NB4 (cell line): Measurements from ENCODE around the gene RIC1.
"Not testable (repeated sequence)": the region's sequence is repeated elsewhere in the genome, so short reads cannot be mapped to it uniquely, and the experiment has no call there.

Source experiments
- DNase-seq: peaks from one replicate; pipeline ENCODE4 v3.0.0; 2010; ENCODE audit warnings: low read depth
- H3K4me3 ChIP-seq: one replicate; pipeline ENCODE4 v1.5.1; 2011; ENCODE audit warnings: mild to moderate bottlenecking, low read depth, low read length, moderate library complexity
- MYC ChIP-seq: IDR thresholded peaks from 2 replicates; pipeline ENCODE4 v1.6.1; 2011; ENCODE audit warnings: low read depth, low read length
- POLR2A ChIP-seq: IDR thresholded peaks from 2 replicates; pipeline ENCODE4 v1.6.1; 2011; ENCODE audit warnings: mild to moderate bottlenecking; ENCODE audit not compliant: insufficient read length; ENCODE audit errors: extremely low read depth
- TF ChIP-seq, protein P1 (sequence below): IDR thresholded peaks from 2 replicates; pipeline ENCODE4 v1.6.1; 2011; ENCODE audit warnings: low read depth, low read length
- TF ChIP-seq, protein P2 (sequence below): IDR thresholded peaks from one replicate; pipeline ENCODE4 v1.5.1; 2012; ENCODE audit warnings: low read depth, low read length

The RIC1 gene

DNA sequence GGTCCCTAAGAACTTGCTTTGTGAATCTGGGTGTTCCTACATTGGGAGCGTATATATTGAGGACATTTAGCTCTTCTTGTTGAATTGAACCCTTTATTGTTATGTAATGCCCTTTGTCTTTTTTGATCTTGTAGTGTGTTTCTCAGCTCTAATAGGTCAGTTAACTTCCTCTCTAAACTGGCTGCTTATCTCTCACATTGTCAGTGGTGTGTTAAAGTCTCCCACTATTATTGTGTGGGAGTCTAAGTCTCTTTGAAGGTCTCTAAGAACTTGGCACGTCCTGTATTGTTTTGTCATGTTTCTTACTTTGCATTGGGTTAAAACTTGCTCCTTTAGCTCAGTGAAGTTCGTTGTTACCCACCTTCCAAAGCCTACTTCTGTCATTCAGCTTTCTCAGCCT is 36.2 kb downstream of the RIC1 start:
- no peak overlapping the region for H3K4me3 ChIP-seq
- TF ChIP-seq, protein P1, sequence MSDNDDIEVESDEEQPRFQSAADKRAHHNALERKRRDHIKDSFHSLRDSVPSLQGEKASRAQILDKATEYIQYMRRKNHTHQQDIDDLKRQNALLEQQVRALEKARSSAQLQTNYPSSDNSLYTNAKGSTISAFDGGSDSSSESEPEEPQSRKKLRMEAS = no peak
- TF ChIP-seq POLR2A = no peak
- TF ChIP-seq, protein P2, sequence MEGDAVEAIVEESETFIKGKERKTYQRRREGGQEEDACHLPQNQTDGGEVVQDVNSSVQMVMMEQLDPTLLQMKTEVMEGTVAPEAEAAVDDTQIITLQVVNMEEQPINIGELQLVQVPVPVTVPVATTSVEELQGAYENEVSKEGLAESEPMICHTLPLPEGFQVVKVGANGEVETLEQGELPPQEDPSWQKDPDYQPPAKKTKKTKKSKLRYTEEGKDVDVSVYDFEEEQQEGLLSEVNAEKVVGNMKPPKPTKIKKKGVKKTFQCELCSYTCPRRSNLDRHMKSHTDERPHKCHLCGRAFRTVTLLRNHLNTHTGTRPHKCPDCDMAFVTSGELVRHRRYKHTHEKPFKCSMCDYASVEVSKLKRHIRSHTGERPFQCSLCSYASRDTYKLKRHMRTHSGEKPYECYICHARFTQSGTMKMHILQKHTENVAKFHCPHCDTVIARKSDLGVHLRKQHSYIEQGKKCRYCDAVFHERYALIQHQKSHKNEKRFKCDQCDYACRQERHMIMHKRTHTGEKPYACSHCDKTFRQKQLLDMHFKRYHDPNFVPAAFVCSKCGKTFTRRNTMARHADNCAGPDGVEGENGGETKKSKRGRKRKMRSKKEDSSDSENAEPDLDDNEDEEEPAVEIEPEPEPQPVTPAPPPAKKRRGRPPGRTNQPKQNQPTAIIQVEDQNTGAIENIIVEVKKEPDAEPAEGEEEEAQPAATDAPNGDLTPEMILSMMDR = no peak
- TF ChIP-seq MYC = no peak

DNA sequence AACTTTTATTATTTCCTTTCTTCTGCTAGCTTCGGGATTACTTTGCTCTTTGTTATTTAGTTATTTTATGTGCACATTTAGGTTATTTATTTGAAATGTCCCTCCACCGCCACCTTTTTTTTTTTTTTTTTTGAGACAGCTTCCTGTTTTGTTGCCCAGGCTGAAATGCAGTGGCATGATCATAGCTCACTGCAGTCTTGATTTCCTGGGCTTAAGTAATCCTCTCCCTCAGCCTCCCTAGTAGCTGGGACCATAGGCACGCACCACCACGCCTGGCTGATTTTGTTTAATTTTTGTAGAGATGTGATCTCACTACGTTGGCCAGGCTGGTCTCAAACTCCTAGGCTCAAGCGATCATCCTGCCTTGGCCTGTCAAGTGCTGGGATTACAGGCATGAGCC is 38.5 kb downstream of the RIC1 start:
- DNase-seq = no peak
- no peak for TF ChIP-seq POLR2A
- TF ChIP-seq, protein P2 = no peak
- TF ChIP-seq, protein P1 = no peak
- no peak for TF ChIP-seq MYC
- no peak overlapping the region for H3K4me3 ChIP-seq

More for the DNA sequence above, 36.2 kb downstream of the RIC1 start:
- DNase-seq = peak; percentile 80

DNA sequence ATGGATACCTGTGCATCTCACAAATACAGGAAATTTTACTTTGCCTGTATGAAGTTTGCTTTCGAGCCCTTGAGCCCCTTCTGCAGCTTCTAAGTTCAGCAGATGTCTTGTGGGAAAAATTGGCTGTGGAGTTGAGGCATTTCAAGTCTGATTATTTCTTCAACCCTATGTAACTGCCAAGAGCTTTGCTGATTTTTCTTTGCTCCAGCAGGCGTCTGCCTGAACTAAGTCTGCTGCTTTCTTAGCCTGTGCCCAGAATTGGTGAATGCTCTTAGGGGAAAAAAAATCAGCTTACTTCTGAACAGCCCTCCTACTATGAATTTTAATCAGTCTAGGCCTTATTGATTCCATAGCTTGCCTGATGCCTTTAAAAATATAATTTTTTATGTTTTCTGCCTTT is 41.2 kb downstream of the RIC1 start:
- DNase-seq = no peak
- no peak overlapping the region for H3K4me3 ChIP-seq
- TF ChIP-seq POLR2A (no peak), MYC (no peak)
- TF ChIP-seq, protein P2 = no peak

DNA sequence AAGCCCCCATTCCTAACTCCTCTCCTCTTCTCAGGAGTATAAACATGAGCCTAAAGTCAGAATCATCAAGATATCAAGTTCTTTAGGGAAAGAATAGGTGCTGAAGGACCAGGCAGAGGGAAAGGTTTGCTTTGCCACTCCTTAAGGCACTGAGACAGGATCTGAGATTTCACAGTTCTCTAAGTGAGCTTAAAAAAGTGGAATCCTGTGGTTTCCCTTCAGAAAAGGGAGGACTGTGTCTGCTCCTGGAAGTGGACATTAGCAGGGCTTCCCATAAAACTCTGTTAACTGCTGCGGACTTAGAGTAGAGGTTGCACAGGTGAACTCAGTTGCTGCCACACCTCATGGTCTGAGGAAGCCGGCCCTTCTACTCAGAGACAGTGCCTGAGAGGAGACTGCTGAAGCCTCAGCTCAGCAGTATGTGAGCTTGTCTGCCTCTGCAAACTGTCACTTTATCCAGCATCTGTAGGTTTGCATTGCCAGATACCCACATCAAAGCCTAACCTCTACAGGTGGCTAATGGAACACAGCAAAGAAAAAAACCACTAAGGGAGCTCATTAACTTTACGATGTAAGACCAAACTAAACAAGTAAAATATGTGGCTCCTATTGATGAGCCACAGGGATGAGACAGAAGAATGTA is 42.9 kb downstream of the RIC1 start:
- TF ChIP-seq, protein P2 = no peak
- TF ChIP-seq POLR2A (no peak), MYC (no peak)
- TF ChIP-seq, protein P1 = no peak

DNA sequence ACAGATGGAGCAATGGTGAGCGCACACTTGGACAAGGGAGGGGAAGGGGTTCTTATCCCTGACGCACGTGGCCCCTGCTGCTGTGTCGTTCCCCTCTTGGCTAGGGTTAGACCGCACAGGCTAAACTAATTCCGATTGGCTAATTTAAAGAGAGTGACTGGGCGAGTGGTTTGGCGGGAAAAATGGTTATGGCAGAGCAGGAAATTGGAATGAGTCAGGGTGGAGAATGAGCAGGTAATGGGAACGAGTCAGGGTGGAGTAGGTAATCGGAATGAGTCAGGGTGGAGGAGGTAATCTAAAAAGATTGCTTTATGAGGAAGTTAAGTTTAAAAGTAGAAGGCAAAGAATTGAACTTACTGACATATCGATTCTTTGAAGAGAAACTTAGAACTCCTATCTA is 46.1 kb downstream of the RIC1 start:
- not testable (repeated sequence) for H3K4me3 ChIP-seq
- DNase-seq = peak; percentile 34

More for the DNA sequence above, 42.9 kb downstream of the RIC1 start:
- no peak for DNase-seq
- H3K4me3 ChIP-seq = no peak overlapping the region

DNA sequence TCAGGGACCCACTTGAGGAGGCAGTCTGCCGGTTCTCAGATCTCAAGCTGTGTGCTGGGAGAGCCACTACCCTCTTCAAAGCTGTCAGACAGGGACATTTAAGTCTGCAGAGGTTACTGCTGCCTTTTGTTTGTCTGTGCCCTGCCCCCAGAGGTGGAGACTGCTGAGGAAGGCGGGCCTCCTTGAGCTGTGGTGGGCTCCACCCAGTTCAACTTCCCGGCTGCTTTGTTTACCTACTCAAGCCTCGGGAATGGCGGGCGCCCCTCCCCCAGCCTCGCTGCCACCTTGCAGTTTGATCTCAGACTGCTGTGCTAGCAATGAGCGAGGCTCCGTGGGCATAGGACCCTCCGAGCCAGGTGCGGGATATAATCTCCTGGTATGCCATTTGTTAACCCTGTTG is 54.7 kb downstream of the RIC1 start:
- DNase-seq, H3K4me3 ChIP-seq: not testable (repeated sequence)

DNA sequence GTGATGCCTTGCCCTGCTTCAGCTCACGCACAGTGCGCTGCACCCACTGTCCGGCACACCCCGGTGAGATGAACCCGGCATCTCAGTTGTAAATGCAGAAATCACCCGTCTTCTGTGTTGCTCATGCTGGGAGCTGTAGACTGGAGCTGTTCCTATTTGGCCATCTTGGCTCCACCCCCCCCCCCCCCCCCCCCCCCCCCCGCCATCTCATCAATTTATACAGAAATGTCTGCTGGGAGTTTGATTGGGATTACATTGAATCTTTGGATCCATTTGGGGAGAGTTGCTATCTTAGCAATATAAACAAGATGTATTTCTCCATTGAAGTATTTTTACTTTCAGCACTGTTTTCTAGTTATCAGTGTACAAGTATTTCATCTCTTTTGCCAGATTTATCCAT is 55.2 kb downstream of the RIC1 start:
- TF ChIP-seq, protein P2 = no peak
- TF ChIP-seq, protein P1 = no peak
- no peak for TF ChIP-seq MYC
- DNase-seq = no peak
- no peak overlapping the region for H3K4me3 ChIP-seq
